OCI-LY7 (cell line): ENCODE data around the gene SLX4.

ENCODE experiments used
- EZH2phosphoT487 ChIP-seq: fragments of 200-600 bp; sonication (generic); IDR thresholded peaks from 2 replicates; pipeline ENCODE4 v1.6.1; 2018; ENCODE audit warnings: low read depth, borderline replicate concordance, mild to moderate bottlenecking, mixed run types, antibody characterized with exemption, low read length, moderate library complexity, mixed read lengths
- TF ChIP-seq, protein P1 (sequence below): fragments of 200-600 bp; sonication (generic); conservative IDR thresholded peaks from 2 replicates; pipeline ENCODE4 v1.5.1; 2014; ENCODE audit warnings: mild to moderate bottlenecking, antibody characterized with exemption, low read length, moderate library complexity, mixed read lengths

DNA sequence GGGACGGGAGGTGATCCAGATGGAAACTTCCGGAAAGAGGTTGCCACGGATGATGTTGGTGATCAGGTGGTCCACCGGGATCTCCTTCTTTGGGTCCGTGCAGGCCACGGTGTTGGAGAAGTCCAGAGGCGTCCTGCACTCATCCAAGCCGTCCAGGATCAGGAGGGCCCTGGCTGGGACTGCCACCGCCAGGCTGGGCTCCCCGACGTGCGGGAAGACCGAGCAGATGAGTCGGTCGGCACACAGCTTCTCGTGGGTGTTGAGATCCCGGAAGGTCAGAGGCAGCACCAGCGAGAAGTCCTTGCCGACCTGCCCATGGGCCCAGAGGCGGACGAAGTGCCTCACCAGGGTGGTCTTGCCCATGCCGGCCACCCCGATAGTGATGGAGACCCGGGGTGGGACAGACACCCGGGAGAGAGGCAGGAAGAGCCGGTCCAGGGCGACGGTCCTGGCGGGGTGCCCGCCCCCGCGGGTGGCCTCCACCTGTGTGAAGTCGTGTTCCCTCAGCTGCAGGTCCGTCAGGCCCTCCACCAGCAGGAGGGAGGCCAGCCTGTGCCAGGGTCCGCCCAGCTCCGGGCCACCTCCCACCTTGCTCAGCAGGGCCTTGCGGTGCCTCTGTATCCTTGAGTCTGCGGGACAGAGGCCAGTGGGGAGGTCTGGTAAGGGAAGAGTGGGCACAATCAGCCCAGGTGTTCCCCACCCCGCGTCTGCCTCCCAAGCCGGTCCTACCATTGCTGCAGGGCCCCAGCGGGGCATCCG is 47.1 kb downstream of the SLX4 start:
- TF ChIP-seq, protein P1, sequence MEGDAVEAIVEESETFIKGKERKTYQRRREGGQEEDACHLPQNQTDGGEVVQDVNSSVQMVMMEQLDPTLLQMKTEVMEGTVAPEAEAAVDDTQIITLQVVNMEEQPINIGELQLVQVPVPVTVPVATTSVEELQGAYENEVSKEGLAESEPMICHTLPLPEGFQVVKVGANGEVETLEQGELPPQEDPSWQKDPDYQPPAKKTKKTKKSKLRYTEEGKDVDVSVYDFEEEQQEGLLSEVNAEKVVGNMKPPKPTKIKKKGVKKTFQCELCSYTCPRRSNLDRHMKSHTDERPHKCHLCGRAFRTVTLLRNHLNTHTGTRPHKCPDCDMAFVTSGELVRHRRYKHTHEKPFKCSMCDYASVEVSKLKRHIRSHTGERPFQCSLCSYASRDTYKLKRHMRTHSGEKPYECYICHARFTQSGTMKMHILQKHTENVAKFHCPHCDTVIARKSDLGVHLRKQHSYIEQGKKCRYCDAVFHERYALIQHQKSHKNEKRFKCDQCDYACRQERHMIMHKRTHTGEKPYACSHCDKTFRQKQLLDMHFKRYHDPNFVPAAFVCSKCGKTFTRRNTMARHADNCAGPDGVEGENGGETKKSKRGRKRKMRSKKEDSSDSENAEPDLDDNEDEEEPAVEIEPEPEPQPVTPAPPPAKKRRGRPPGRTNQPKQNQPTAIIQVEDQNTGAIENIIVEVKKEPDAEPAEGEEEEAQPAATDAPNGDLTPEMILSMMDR = no peak
- TF ChIP-seq EZH2phosphoT487 = no peak
